H7 (cell line): ENCODE measurements around the gene TACR1. TPM values are rescaled to one million over a fixed set of nuclear protein-coding genes. Genes with fewer than 3 reads are reported as not detected.
A peak's percentile ranks its signal among the peaks of the same experiment; 100 is the strongest.

Experiments used
- DNase-seq: peaks from one replicate; pipeline ENCODE4 v3.0.0; 2012
- H3K27me3 ChIP-seq: 2 replicates; pipeline ENCODE4 v1.6.0; 2011; ENCODE audit warnings: mild to moderate bottlenecking, low read length; ENCODE audit not compliant: control insufficient read depth, insufficient read depth
- H3K36me3 ChIP-seq: replicated peaks from 2 replicates; pipeline ENCODE4 v1.5.1; 2011; ENCODE audit warnings: low read length; ENCODE audit not compliant: control insufficient read depth, insufficient read depth
- H3K4me3 ChIP-seq: 2 replicates; pipeline ENCODE4 v1.5.1; 2011; ENCODE audit warnings: low read depth, mild to moderate bottlenecking, control low read depth, low read length, moderate library complexity; ENCODE audit not compliant: insufficient read depth
- total RNA-seq: library from RNA; depleted of rRNA; stranded (reverse); fragments of >200 nt; shearing (Covaris generic); gene quantifications from 2 replicates; pipeline ENCODE4 v1.2.3, GENCODE V29; 2014

TACR1 gene
- total RNA-seq, 1 experiment from 2014 or later, result 0.03 TPM

- H3K36me3 ChIP-seq, result no peaks in the 10 kb centered on the region
- no peaks in the 10 kb centered on the region for H3K27me3 ChIP-seq
- DNase-seq, result no peak
- H3K4me3 ChIP-seq, result no peak overlapping the region
These were observed 12.0 kb upstream of the TACR1 start for GRCh38 chr2:75211266-75211770.

DNA sequence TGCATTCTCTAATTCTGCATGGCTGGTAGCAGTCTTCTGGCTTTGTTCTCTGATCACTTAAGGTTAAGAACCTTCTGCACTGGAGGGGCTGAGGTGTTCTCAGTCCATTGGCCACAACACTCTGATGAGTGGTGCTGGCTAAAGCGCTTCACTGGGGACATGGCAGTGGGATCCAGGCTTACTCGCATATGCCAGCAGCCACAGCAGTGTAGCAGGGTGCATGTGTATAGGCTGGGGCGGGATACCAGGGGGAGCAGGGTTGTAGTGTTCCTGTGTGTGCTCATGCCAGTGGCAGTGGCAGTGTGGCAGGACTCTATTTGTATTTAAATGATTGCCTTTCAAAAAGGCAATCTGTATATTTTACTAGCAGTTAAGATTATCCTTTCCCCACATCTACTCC is 11.1 kb upstream of the TACR1 start:
- no peaks in the 10 kb centered on the region for H3K36me3 ChIP-seq
- no peaks in the 10 kb centered on the region for H3K27me3 ChIP-seq
- DNase-seq, result no peak
- H3K4me3 ChIP-seq, result no peak overlapping the region

GRCh38 chr2:75208738-75209137 is 9.4 kb upstream of the TACR1 start:
- Histone ChIP-seq H3K4me3 (no peak overlapping the region), H3K27me3 (no peaks in the 10 kb centered on the region), H3K36me3 (no peaks in the 10 kb centered on the region)
- no peak for DNase-seq

DNA sequence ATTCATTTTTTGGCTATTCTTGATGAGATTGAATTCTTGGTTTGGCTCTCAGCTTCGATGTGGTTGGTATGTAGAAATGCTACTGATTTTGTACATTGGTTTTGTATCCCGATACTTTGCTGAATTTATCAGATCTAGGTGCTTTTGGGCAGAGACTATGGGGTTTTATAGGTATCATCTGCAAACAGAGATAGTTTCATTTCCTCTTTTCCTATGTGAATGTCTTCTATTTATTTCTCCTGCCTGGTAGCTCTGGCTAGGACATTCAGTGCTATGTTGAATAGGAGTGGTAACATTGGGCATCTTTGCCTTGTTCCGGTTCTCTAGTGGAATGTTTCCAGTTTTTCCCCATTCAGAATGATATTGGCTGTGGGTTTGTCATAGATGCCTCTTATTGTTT is 5.5 kb upstream of the TACR1 start:
- no peak for DNase-seq
- H3K4me3 ChIP-seq, result no peak overlapping the region
- H3K36me3 ChIP-seq, result no peaks in the 10 kb centered on the region
- peaks cover 28% of the 10 kb centered on the region for H3K27me3 ChIP-seq

DNA sequence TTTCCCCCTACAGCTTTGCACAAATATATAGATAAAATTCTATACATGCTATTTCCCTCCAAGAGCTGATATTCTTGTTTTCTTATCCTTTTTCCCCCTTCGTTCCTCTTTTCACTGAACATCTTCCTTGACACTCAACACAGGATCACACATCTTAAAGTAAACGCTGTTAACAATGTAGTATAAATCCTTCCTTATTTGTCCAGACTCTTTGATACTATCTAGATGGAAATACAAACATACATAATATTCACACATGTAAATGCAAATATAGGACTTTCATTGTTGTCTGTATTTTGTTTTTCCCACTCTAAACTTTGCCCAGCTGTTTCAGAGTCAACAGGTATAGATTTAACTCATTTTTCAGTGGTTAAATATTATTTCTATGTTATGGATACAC is 3.0 kb upstream of the TACR1 start:
- Histone ChIP-seq H3K4me3 (no peak overlapping the region), H3K36me3 (no peaks in the 10 kb centered on the region), H3K27me3 (peaks cover 52% of the 10 kb centered on the region)
- DNase-seq, result no peak

DNA sequence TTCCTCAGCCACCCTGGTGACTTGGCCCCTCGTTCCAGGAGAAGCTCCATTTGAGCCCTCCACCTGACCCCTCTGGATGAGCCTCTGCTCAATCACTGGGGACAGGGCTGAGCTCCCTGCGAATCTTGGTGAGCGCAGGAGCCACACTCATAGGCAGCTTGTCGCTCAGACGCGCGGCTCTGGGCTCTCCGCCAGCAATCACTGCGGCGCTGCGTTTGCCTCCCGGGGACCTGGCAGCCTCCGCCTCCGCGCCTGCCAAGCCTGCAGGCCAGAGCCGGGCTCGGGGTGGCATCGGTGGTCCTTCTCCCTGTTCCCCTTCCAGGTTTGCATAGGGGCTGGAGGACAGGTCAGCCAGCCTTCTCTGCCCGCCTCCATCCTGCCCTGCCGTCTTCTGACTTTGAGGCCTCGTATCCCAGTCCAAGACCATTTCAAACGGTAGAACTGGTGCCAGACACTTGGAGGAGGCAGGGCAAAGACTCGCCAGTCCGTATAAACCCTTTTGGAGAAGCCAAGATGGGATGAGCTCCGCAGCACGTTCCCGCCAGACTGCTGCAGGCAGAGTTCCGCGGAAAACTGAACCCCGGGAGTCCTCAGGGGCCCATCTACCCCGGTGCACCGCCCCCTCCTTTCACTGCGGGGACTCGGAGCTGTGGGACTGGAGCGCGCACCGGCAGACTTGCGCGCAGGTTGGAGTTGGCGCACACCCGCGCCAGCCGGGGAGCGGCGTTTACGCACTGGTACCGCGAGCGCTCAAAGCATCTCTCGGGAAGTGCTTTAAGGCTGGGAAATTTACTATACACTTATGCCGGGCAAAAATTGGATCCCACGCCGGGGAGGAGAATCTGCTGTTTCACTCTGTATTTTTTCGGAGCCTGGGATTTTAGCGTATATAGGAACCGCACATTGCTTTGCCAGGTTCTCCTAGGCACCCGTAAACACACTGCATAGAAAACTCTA is 1.1 kb upstream of the TACR1 start:
- peak; percentile 65 for DNase-seq
- peaks cover 64% of the 10 kb centered on the region for H3K27me3 ChIP-seq
- H3K4me3 ChIP-seq, result peak overlapping the region; percentile 45
- H3K36me3 ChIP-seq, result no peaks in the 10 kb centered on the region

DNA sequence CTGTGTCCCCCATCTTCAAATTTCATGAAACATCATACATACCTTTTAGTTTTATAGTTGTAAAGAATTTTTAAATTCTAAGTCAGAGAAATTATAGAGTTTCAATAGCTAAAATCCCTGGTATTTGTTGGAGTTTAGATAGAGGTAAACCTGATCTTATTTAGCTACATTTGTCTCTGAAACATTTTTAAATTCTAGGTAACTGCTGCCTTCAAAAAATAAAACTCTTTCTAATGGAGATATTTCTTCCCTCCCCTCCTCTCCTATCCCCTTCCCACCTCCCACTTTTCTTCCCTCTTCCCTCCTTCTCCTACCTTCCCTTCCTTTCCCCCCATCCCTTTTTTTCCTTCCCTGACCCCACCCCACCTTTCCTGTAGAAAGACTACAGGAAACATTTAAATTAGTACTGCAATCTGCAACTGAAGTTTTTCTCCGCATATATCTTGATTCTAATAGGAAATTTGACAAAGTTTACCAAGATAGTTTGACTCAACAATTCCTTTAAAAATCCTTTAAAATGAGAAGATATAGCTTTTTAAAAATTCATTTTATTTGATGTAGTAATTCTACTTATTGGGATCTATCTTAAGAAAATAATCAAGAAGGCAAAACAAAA is 4.1 kb downstream of the TACR1 start:
- H3K36me3 ChIP-seq, result no peaks in the 10 kb centered on the region
- no peak overlapping the region for H3K4me3 ChIP-seq
- H3K27me3 ChIP-seq, result peaks cover 40% of the 10 kb centered on the region
- DNase-seq, result no peak

DNA sequence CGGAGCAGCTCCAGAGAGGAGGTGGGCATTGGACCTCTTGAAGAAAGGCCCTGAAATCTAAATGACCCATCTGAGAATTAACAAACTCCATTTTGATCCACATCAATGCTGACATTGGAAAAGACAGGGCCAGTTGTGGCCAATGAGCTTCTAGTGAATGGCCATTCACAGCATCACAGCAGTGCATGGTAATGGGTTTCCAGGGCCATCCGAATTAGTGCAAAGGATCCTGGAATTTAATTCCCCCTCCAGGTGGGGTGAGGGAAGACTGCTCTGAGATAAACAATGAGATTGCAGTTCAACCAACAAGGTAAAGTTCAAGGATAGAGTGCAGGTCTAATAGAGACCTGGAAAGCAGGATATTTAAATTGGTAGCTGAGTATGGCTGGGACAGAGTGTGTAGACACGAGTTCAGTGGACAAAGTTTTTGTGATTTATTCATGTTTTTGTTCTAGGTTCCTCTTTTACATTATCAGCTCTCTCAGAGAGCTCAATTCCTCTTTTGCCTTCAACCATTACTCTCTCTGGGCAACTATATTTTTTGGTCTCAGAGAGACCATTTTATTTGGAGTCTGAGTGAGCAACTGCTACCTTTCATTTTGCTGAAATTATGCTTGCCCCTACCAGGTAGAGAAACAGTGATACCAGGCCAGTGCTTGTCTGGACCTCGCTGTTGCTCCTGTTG is 5.0 kb downstream of the TACR1 start:
- Histone ChIP-seq H3K27me3 (peaks cover 31% of the 10 kb centered on the region), H3K4me3 (no peak overlapping the region), H3K36me3 (no peaks in the 10 kb centered on the region)
- DNase-seq, result no peak

DNA sequence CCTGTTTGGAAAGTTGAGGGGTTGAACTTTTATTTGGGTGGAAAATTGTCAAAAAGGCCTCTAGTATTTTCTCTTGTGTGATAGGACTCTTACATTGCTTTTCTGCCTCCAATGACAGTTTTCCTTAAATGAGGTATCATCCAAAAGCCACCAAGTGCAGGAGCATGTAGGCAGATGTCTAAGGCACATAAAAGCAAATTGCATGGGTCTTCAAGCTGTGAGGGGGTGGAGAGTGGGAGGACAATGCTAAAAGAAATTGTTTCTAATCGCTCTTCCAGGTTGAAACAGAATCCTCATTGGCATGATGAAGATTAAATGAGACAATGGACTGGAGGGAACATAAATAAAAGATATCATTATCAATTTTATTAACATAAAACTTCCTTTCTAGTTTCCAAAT is 6.8 kb downstream of the TACR1 start:
- DNase-seq, result no peak
- Histone ChIP-seq H3K27me3 (peaks cover 14% of the 10 kb centered on the region), H3K4me3 (no peak overlapping the region), H3K36me3 (no peaks in the 10 kb centered on the region)

DNA sequence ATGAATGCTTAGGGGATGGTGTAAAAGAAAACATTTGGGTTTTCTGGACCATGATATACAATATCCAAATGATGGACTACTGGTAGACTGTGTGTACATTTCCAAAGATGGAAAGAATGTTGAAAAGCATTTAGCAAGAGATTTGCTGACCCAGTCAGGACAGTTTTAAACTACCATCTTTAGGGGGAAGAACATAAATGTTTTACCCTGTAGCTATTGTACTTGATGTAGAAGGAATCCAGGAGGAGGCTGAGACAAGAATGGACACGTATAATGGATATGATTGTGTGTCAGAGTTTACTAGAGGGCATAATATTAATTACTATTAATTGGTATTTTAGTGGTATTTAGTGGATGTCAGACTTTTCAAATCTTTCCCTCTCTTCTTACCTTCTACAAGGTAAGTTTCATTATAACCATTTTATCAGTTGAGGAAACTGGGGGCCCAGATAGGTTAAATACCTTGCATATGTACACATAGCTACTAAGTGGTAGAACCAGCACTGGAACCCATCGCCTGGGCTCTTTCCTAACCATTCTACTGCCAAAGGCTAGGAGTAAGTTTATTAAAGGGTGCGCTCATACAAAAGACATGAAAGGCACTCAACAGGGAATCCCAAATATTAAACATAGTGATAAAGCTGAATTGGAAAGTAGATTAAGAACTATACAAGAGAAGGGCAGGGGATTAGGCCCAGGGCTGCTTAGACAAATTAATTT is 8.9 kb downstream of the TACR1 start:
- H3K36me3 ChIP-seq, result no peaks in the 10 kb centered on the region
- DNase-seq, result no peak
- H3K4me3 ChIP-seq, result no peak overlapping the region
- H3K27me3 ChIP-seq, result no peaks in the 10 kb centered on the region

- Histone ChIP-seq H3K27me3 (no peaks in the 10 kb centered on the region), H3K36me3 (no peaks in the 10 kb centered on the region), H3K4me3 (no peak overlapping the region)
- DNase-seq, result no peak
These were observed 12.5 kb downstream of the TACR1 start for GRCh38 chr2:75186821-75187220.

DNA sequence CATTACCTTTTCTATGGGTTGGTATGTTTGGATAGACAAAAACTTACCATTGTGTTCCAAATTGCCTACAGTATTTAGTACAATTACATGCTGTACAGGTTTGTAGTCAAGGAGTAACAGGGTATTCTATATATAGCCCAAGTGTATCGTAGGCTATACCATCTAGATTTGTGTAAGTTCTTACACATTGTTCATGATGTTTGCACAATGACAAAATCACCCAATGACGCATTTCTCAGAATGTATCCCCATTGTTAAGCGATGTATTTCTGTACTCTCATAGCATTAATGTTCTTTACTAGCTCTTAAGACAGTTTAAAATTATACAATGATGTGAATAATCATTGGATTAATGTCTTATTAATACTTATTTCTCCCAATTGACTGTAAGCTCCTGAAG is 16.7 kb downstream of the TACR1 start:
- Histone ChIP-seq H3K27me3 (no peaks in the 10 kb centered on the region), H3K36me3 (no peaks in the 10 kb centered on the region), H3K4me3 (no peak overlapping the region)
- DNase-seq, result no peak

DNA sequence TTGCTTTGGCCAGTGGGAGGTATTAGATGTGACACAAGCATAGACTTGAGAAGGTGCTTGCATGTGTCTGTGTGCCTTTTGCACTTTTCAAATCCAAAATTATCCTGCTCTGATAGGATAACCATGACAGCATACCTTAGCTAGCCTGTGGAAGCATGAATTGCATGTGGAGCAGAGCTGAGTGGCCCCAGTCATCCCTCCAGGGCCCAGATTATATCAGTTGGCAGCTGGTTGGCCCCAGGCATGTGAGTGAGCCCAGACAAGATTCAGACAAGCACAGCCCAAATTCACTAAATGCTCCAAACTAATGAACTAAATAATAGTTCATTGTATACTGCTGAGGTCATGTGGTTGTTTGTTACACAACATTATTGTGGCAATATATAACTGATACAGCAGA is 18.8 kb downstream of the TACR1 start:
- H3K36me3 ChIP-seq, result no peaks in the 10 kb centered on the region
- no peak for DNase-seq
- no peaks in the 10 kb centered on the region for H3K27me3 ChIP-seq

GRCh38 chr2:75177427-75177826 is 21.9 kb downstream of the TACR1 start:
- no peak overlapping the region for H3K4me3 ChIP-seq
- no peaks in the 10 kb centered on the region for H3K36me3 ChIP-seq
- no peak for DNase-seq
- H3K27me3 ChIP-seq, result no peaks in the 10 kb centered on the region

More for the DNA sequence above, 18.8 kb downstream of the TACR1 start:
- no peak overlapping the region for H3K4me3 ChIP-seq
